ENCODE data around the gene OTX2.

GRCh38 chr14:56807386-56808109 is 2.7 kb downstream of the OTX2 start:
- TF ChIP-seq CTCF (IDR thresholded peaks at IDR 0.05; ENCODE audit: poor library complexity) = no peak
- TF ChIP-seq EZH2phosphoT487 (IDR thresholded peaks at IDR 0.05; ENCODE audit: low read depth, severe bottlenecking, unreplicated experiment) = peak; percentile 48
- peak; percentile 30 for TF ChIP-seq EZH2 (IDR thresholded peaks at IDR 0.05; ENCODE audit: borderline replicate concordance)

Measured in hepatocyte (in vitro differentiated cells).